CD8-positive, alpha-beta memory T cell (primary cell): ENCODE data around the gene NCOA7. TPM values are rescaled to one million over a fixed set of nuclear protein-coding genes. Genes with fewer than 3 reads are reported as not detected.

ENCODE experiments used
- CTCF ChIA-PET: fragments of 350-600 bp; sonication (Branson Sonifier 250); formaldehyde crosslinking; loops from one replicate; lab custom pipeline; 2021; ENCODE audit warnings: antibody characterized with exemption; lab: Charles Lee
- POLR2A ChIA-PET: fragments of 350-600 bp; sonication (Branson Sonifier 250); formaldehyde crosslinking; loops from one replicate; lab custom pipeline; 2021; ENCODE audit warnings: antibody characterized with exemption; lab: Charles Lee
- DNase-seq, 5 donors: peaks; one replicate each; pipeline versions ENCODE4 v3.0.0 to v3.0.0-alpha.2; 2020 to 2022; ENCODE audit warnings: mixed read lengths in 1 of 5
- H3K27ac ChIP-seq: one replicate; pipeline ENCODE4 v1.7.0; 2013; ENCODE audit warnings: low read depth, mild to moderate bottlenecking, low read length, moderate library complexity
- H3K27me3 ChIP-seq: 2 replicates; pipeline ENCODE4 v1.7.0; 2013; ENCODE audit warnings: low read length, mild to moderate bottlenecking; ENCODE audit not compliant: insufficient read depth, poor library complexity, severe bottlenecking
- H3K36me3 ChIP-seq: 2 replicates; pipeline ENCODE4 v1.7.0; 2013; ENCODE audit warnings: mild to moderate bottlenecking, low read length, moderate library complexity; ENCODE audit not compliant: insufficient read depth
- H3K4me1 ChIP-seq: 2 replicates; pipeline ENCODE4 v1.7.0; 2013; ENCODE audit warnings: mild to moderate bottlenecking, low read length, moderate library complexity; ENCODE audit not compliant: insufficient read depth
- H3K4me3 ChIP-seq: 2 replicates; pipeline ENCODE4 v1.7.0; 2013; ENCODE audit warnings: mild to moderate bottlenecking, low read length
- H3K9me3 ChIP-seq: 2 replicates; pipeline ENCODE4 v1.7.0; 2013; ENCODE audit warnings: mild to moderate bottlenecking, low read length
- H3K27ac Mint-ChIP-seq, 8 donors: one replicate each; pipeline ENCODE4 v1.8.0; 2020 to 2021; ENCODE audit warnings: mixed read lengths in 8 of 8, mild to moderate bottlenecking in 6 of 8, inconsistent platforms in 3 of 8, moderate library complexity in 3 of 8
- H3K27me3 Mint-ChIP-seq, 2 donors: one replicate each; pipeline ENCODE4 v1.8.0; 2020 to 2021; ENCODE audit warnings: mixed read lengths in 2 of 2, mild to moderate bottlenecking in 1 of 2, moderate library complexity in 1 of 2
- H3K36me3 Mint-ChIP-seq, 3 donors: one replicate each; pipeline ENCODE4 v1.8.0; 2020 to 2021; ENCODE audit warnings: mixed read lengths in 3 of 3, inconsistent platforms in 1 of 3, mild to moderate bottlenecking in 1 of 3
- H3K4me1 Mint-ChIP-seq, 3 donors: one replicate each; pipeline ENCODE4 v1.8.0; 2020 to 2021; ENCODE audit warnings: mixed read lengths in 3 of 3, inconsistent platforms in 1 of 3, mild to moderate bottlenecking in 1 of 3
- H3K4me3 Mint-ChIP-seq, 7 donors: one replicate each; pipeline ENCODE4 v1.8.0; 2020 to 2021; ENCODE audit warnings: mixed read lengths in 7 of 7, mild to moderate bottlenecking in 6 of 7, moderate library complexity in 4 of 7, inconsistent platforms in 2 of 7
- H3K9me3 Mint-ChIP-seq, 5 donors: one replicate each; pipeline ENCODE4 v1.8.0; 2020 to 2022; ENCODE audit warnings: mixed read lengths in 5 of 5, mild to moderate bottlenecking in 3 of 5, moderate library complexity in 2 of 5, inconsistent platforms in 1 of 5
- polyA plus RNA-seq: library from polyadenylated mRNA; unstranded; fragments of 300-500 nt; fragmentation: Illumina TruSeq; gene quantifications from one replicate; pipeline ENCODE4 v1.2.3, GENCODE V29; 2021
- total RNA-seq, 2 experiments: library from RNA; stranded (reverse); gene quantifications; one replicate each; pipeline ENCODE4 v1.2.3, GENCODE V29; 2021

The NCOA7 gene
- total and polyA plus RNA-seq, 3 experiments from 2014 or later, result 38.3 to 62.5 (median 54.7) TPM

- Histone ChIP-seq H3K9me3 (no peaks in the 10 kb centered on the region), H3K36me3 (peaks cover 19% of the 10 kb centered on the region), H3K27me3 (no peaks in the 10 kb centered on the region), H3K27ac (peak overlapping the region; percentile 60), H3K4me3 (no peak overlapping the region), H3K4me1 (peaks cover 9% of the 10 kb centered on the region)
- ChIA-PET CTCF (interaction anchor here (1.2 to 4.5 kb wide), 3 partner anchors 13 to 128 kb away, joined by 3 to 17 read pairs (median 15); partner anchors contain the start of genes HINT3 and NCOA7), POLR2A (interaction anchor here (1.2 to 2.3 kb wide), 2 partner anchors 129 to 138 kb away, joined by 3 to 10 read pairs; partner anchors contain the start of gene NCOA7)
- no peak for DNase-seq
- Mint-ChIP-seq H3K27ac (peak overlapping the region in 6 of 8 donors; percentile 85 to 95 (median 90)), H3K27me3 (no peaks in the 10 kb centered on the region), H3K9me3 (no peaks in the 10 kb centered on the region), H3K4me3 (peak overlapping the region in 2 of 7 donors; percentile 69 to 74), H3K36me3 (peaks cover 7 to 90% (median 35%) of the 10 kb centered on the region in 3 donors), H3K4me1 (peaks cover 22 to 30% (median 25%) of the 10 kb centered on the region in 3 donors)
These were observed 128.9 kb downstream of the NCOA7 start for GRCh38 chr6:125919618-125920017.

- no peak for DNase-seq
- ChIA-PET POLR2A (no interaction called here), CTCF (interaction anchor here (1.2 to 2.9 kb wide), 3 partner anchors 16 to 131 kb away, joined by 3 to 9 read pairs (median 3); partner anchors contain the start of genes HINT3 and NCOA7)
- Histone ChIP-seq H3K27ac (no peak overlapping the region), H3K4me1 (peaks cover 9% of the 10 kb centered on the region), H3K4me3 (no peak overlapping the region), H3K9me3 (no peaks in the 10 kb centered on the region), H3K27me3 (no peaks in the 10 kb centered on the region), H3K36me3 (peaks cover 19% of the 10 kb centered on the region)
- Mint-ChIP-seq H3K4me3 (no peak overlapping the region), H3K4me1 (peaks cover 19 to 27% (median 21%) of the 10 kb centered on the region in 3 donors), H3K27me3 (no peaks in the 10 kb centered on the region), H3K9me3 (no peaks in the 10 kb centered on the region), H3K36me3 (peaks cover 7 to 84% (median 27%) of the 10 kb centered on the region in 3 donors), H3K27ac (peak overlapping the region in 3 of 8 donors; percentile 9 to 56 (median 55))
These were observed 131.6 kb downstream of the NCOA7 start for GRCh38 chr6:125922322-125922860.

- Mint-ChIP-seq H3K4me1 (peaks cover 11 to 17% (median 12%) of the 10 kb centered on the region in 3 donors), H3K36me3 (peaks cover 10 to 84% (median 35%) of the 10 kb centered on the region in 3 donors), H3K27me3 (no peaks in the 10 kb centered on the region), H3K4me3 (no peak overlapping the region), H3K27ac (peak overlapping the region in 4 of 8 donors; percentile 2 to 52 (median 13)), H3K9me3 (no peaks in the 10 kb centered on the region)
- POLR2A ChIA-PET, result no interaction called here
- peaks cover 19% of the 10 kb centered on the region for H3K36me3 ChIP-seq
- CTCF ChIA-PET, result interaction anchor here (1.5 to 2.9 kb wide), 2 partner anchors 33 to 132 kb away, joined by 4 to 9 read pairs; partner anchors contain the start of genes HINT3 and NCOA7
- peaks cover 9% of the 10 kb centered on the region for H3K4me1 ChIP-seq
- no peak overlapping the region for H3K4me3 ChIP-seq
- no peaks in the 10 kb centered on the region for H3K27me3 ChIP-seq
- H3K9me3 ChIP-seq, result no peaks in the 10 kb centered on the region
- H3K27ac ChIP-seq, result peak overlapping the region; percentile 22
- DNase-seq, result no peak
These were observed 132.7 kb downstream of the NCOA7 start for GRCh38 chr6:125923366-125923877.

- peaks cover 12 to 82% (median 35%) of the 10 kb centered on the region in 3 donors for H3K36me3 Mint-ChIP-seq
- Histone ChIP-seq H3K4me3 (no peak overlapping the region), H3K27me3 (no peaks in the 10 kb centered on the region), H3K27ac (peak overlapping the region; percentile 40), H3K36me3 (peaks cover 19% of the 10 kb centered on the region), H3K9me3 (no peaks in the 10 kb centered on the region), H3K4me1 (peaks cover 3% of the 10 kb centered on the region)
- H3K27me3 Mint-ChIP-seq, result no peaks in the 10 kb centered on the region
- POLR2A ChIA-PET, result no interaction called here
- H3K27ac Mint-ChIP-seq, result peak overlapping the region in 2 of 8 donors; percentile 7 to 17
- no peaks in the 10 kb centered on the region for H3K9me3 Mint-ChIP-seq
- CTCF ChIA-PET, result interaction anchor here (1.5 to 2.9 kb wide), 2 partner anchors 32 to 133 kb away, joined by 4 to 9 read pairs; partner anchors contain the start of genes HINT3 and NCOA7
- H3K4me1 Mint-ChIP-seq, result peaks cover 4 to 10% (median 5%) of the 10 kb centered on the region in 3 donors
- H3K4me3 Mint-ChIP-seq, result no peak overlapping the region
- DNase-seq, result no peak
These were observed 133.4 kb downstream of the NCOA7 start for GRCh38 chr6:125924169-125924568.

- Mint-ChIP-seq H3K36me3 (peaks cover 12 to 79% (median 33%) of the 10 kb centered on the region in 3 donors), H3K27ac (peak overlapping the region in 2 of 8 donors; percentile 12 to 69)
- H3K36me3 ChIP-seq, result peaks cover 19% of the 10 kb centered on the region
These were observed 134.1 kb downstream of the NCOA7 start for GRCh38 chr6:125924697-125925358.

GRCh38 chr6:125926711-125927110 lies 136.0 kb downstream of the NCOA7 start:
- H3K27ac Mint-ChIP-seq, result peak overlapping the region in 1 of 8 donors; percentile 13
- Histone ChIP-seq H3K4me1 (no peaks in the 10 kb centered on the region), H3K27me3 (no peaks in the 10 kb centered on the region), H3K4me3 (no peak overlapping the region), H3K9me3 (no peaks in the 10 kb centered on the region), H3K27ac (no peak overlapping the region), H3K36me3 (peaks cover 19% of the 10 kb centered on the region)
- H3K36me3 Mint-ChIP-seq, result peaks cover 12 to 76% (median 36%) of the 10 kb centered on the region in 3 donors
- no peaks in the 10 kb centered on the region for H3K27me3 Mint-ChIP-seq
- CTCF ChIA-PET, result interaction anchor here (1.0 kb wide), 1 partner anchor 21 kb away, joined by 3 read pairs; no protein-coding TSS in a partner anchor
- no peaks in the 10 kb centered on the region for H3K9me3 Mint-ChIP-seq
- no peak overlapping the region for H3K4me3 Mint-ChIP-seq
- POLR2A ChIA-PET, result interaction anchor here (1.1 kb wide), 1 partner anchor 136 kb away, joined by 4 read pairs; the partner anchor contains the start of gene NCOA7
- peaks cover 0 to 2% (median 0%) of the 10 kb centered on the region in 3 donors for H3K4me1 Mint-ChIP-seq
- DNase-seq, result no peak

More at GRCh38 chr6:125924697-125925358, 134.1 kb downstream of the NCOA7 start:
- Histone ChIP-seq H3K27me3 (no peaks in the 10 kb centered on the region), H3K9me3 (no peaks in the 10 kb centered on the region), H3K4me1 (no peaks in the 10 kb centered on the region), H3K27ac (peak overlapping the region; percentile 40), H3K4me3 (no peak overlapping the region)
- H3K4me3 Mint-ChIP-seq, result no peak overlapping the region
- CTCF ChIA-PET, result interaction anchor here (1.5 to 2.9 kb wide), 2 partner anchors 31 to 133 kb away, joined by 4 to 9 read pairs; partner anchors contain the start of genes HINT3 and NCOA7
- H3K27me3 Mint-ChIP-seq, result no peaks in the 10 kb centered on the region
- POLR2A ChIA-PET, result no interaction called here
- no peak for DNase-seq
- H3K9me3 Mint-ChIP-seq, result no peaks in the 10 kb centered on the region
- peaks cover 0 to 5% (median 2%) of the 10 kb centered on the region in 3 donors for H3K4me1 Mint-ChIP-seq

GRCh38 chr6:125927761-125928160 lies 137.0 kb downstream of the NCOA7 start:
- no peak overlapping the region for H3K4me3 Mint-ChIP-seq
- no peaks in the 10 kb centered on the region for H3K4me1 ChIP-seq
- H3K27me3 ChIP-seq, result no peaks in the 10 kb centered on the region
- DNase-seq, result no peak
- H3K27ac ChIP-seq, result no peak overlapping the region
- ChIA-PET CTCF (no interaction called here), POLR2A (interaction anchor here (1.1 kb wide), 1 partner anchor 137 kb away, joined by 4 read pairs; the partner anchor contains the start of gene NCOA7)
- H3K9me3 ChIP-seq, result no peaks in the 10 kb centered on the region
- H3K36me3 Mint-ChIP-seq, result peaks cover 12 to 68% (median 32%) of the 10 kb centered on the region in 3 donors
- peaks cover 10% of the 10 kb centered on the region for H3K36me3 ChIP-seq
- H3K27me3 Mint-ChIP-seq, result no peaks in the 10 kb centered on the region
- H3K4me1 Mint-ChIP-seq, result peaks cover 0 to 2% (median 0%) of the 10 kb centered on the region in 3 donors
- H3K4me3 ChIP-seq, result no peak overlapping the region
- no peaks in the 10 kb centered on the region for H3K9me3 Mint-ChIP-seq
- no peak overlapping the region for H3K27ac Mint-ChIP-seq
